Kidney (tissue), 14 donors: ENCODE measurements around the gene ABHD6. TPM values are rescaled to one million over a fixed set of nuclear protein-coding genes. Genes with fewer than 3 reads are reported as not detected.

Experiments
- DNase-seq, 5 donors: peaks; one replicate each; pipeline ENCODE4 v3.0.0-alpha.2; 2013 to 2020
- FAIRE-seq: peaks from 2 replicates; lab custom pipeline; 2012; peaks lifted over from hg19 to GRCh38; lab: Jason Lieb, UNC
- H3K27ac ChIP-seq, 2 donors: one replicate each; pipeline ENCODE4 v1.7.0; 2013; ENCODE audit warnings: low read depth in 2 of 2, low read length in 2 of 2, inconsistent platforms in 1 of 2
- H3K27me3 ChIP-seq: one replicate; pipeline ENCODE4 v1.7.1; 2013; ENCODE audit warnings: low read length, inconsistent platforms; ENCODE audit not compliant: control insufficient read depth, insufficient read depth
- H3K36me3 ChIP-seq, 3 donors: one replicate each; pipeline versions ENCODE4 v1.7.0 to v1.7.1; 2013; ENCODE audit warnings: low read length in 3 of 3, control low read depth in 1 of 3, inconsistent platforms in 1 of 3; ENCODE audit not compliant: insufficient read depth in 3 of 3, control insufficient read depth in 2 of 3
- H3K4me1 ChIP-seq, 3 donors: one replicate each; pipeline versions ENCODE4 v1.7.0 to v1.7.1; 2013; ENCODE audit warnings: low read length in 3 of 3, inconsistent platforms in 1 of 3, low read depth in 1 of 3; ENCODE audit not compliant: control insufficient read depth in 2 of 3, insufficient read depth in 2 of 3
- H3K4me3 ChIP-seq, 3 donors: one replicate each; pipeline versions ENCODE4 v1.7.0 to v1.8.1; 2013; ENCODE audit warnings: low read length in 3 of 3, control low read depth in 1 of 3, inconsistent platforms in 1 of 3
- H3K9ac ChIP-seq, 3 donors: one replicate each; pipeline versions ENCODE4 v1.7.0 to v1.7.1; 2013; ENCODE audit warnings: low read length in 3 of 3, control low read depth in 1 of 3, inconsistent platforms in 1 of 3
- H3K9me3 ChIP-seq, 3 donors: one replicate each; pipeline versions ENCODE4 v1.7.0 to v1.7.1; 2013; ENCODE audit warnings: low read length in 3 of 3, control low read depth in 1 of 3, inconsistent platforms in 1 of 3; ENCODE audit not compliant: control insufficient read depth in 2 of 3, insufficient read depth in 1 of 3
- intact Hi-C: fragments of 100-400 bp; cut with DNase I; formaldehyde crosslinking; loops from one replicate; pipeline ENCODE4 v1.11.1; 2022
- polyA plus RNA-seq: library from polyadenylated mRNA; stranded (reverse); fragments of 350-450 nt; fragmentation: Illumina TruSeq; extraction: RNeasy Lipid Tissue Mini Kit (QIAGEN cat#74804); gene quantifications from one replicate; pipeline ENCODE4 v1.2.3, GENCODE V29; 2014; ENCODE audit warnings: low read depth, low replicate concordance; ENCODE audit not compliant: insufficient read depth
- total RNA-seq: library from RNA; stranded (reverse); fragmentation: NEBNext Ultra II Directional; extraction: Animal tissue kit (Norgen Biotek cat#: 25700); gene quantifications from one replicate; pipeline ENCODE4 v1.2.1, GENCODE V29; 2021
- TF ChIP-seq, protein P1 (sequence below): IDR thresholded peaks from 3 replicates; pipeline ENCODE4 v1.5.1; 2012; ENCODE audit warnings: mild to moderate bottlenecking, moderate library complexity, borderline replicate concordance; ENCODE audit not compliant: insufficient read depth; ENCODE audit errors: extremely low read depth
- donor health status: control.
- donor health status: control.
- donor health status: control.
- donor health status: control.
- donor health status: control.
- donor health status: DM: yes; HTN: yes; CAD: no.
- donor health status: Normal renal cell carcinoma (clear cell type).

The ABHD6 gene
- total and polyA plus RNA-seq, 2 donors from 2014 or later = 10.2 to 21.4 TPM

DNA sequence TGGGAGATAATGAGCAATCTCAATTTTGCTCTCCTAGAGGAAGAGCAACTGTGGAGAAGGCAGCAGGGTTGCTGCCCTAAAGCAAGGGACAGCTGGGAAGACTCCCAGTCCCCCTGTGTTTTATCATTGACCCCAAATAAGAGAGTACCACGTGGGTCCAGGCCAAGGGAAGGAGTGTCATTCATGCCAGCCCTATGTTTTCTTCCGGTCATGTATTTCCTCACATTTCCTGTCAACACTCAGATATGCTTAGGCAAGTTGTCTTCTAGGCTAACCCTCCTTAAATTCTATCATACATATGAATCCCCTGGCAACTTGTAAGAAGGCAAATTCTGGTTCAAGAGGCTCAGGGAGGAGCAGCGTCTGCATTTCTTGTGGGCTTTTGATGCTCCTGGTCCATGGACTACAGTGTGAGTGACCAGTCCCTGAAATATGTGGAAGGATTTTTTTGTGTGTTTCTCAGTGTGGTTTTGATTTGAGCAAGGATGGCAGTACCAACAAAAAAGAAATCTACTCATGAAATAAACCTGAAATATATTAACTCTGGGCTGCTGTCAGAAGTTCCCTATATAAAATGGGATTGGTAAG is 36.5 kb downstream of the ABHD6 start:
- intact Hi-C loops = no loop called here
- Histone ChIP-seq H3K27me3 (no peaks in the 10 kb centered on the region), H3K27ac (no peak overlapping the region), H3K9me3 (no peaks in the 10 kb centered on the region), H3K9ac (no peak overlapping the region), H3K36me3 (peaks cover 0 to 14% (median 11%) of the 10 kb centered on the region in 3 donors), H3K4me1 (no peaks in the 10 kb centered on the region), H3K4me3 (no peak overlapping the region)
- TF ChIP-seq, protein P1, sequence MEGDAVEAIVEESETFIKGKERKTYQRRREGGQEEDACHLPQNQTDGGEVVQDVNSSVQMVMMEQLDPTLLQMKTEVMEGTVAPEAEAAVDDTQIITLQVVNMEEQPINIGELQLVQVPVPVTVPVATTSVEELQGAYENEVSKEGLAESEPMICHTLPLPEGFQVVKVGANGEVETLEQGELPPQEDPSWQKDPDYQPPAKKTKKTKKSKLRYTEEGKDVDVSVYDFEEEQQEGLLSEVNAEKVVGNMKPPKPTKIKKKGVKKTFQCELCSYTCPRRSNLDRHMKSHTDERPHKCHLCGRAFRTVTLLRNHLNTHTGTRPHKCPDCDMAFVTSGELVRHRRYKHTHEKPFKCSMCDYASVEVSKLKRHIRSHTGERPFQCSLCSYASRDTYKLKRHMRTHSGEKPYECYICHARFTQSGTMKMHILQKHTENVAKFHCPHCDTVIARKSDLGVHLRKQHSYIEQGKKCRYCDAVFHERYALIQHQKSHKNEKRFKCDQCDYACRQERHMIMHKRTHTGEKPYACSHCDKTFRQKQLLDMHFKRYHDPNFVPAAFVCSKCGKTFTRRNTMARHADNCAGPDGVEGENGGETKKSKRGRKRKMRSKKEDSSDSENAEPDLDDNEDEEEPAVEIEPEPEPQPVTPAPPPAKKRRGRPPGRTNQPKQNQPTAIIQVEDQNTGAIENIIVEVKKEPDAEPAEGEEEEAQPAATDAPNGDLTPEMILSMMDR = no peak
- DNase-seq = no peak
- FAIRE-seq = no peak

DNA sequence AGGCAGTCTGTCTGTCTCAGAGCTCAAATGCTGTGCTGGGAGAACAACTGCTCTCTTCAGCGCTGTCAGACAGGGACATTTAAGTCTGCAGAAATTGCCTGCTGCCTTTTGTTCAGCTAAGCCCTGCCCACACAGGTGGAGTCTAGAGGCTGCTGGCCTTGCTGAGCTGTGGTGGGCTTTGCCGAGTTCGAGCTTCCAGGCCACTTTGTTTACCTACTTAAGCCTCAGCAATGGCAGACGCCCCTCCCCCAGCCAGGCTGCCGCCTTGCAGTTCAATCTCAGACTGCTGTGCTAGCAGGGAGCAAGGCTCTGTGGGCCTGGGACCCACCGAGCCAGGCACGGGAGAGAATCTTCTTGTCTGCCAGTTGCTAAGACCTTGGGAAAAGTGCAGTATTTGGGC is 43.5 kb downstream of the ABHD6 start:
- no peak overlapping the region for H3K27ac ChIP-seq
- H3K4me3 ChIP-seq = no peak overlapping the region
- H3K27me3 ChIP-seq = no peaks in the 10 kb centered on the region
- FAIRE-seq (no peak), DNase-seq (peak in 1 of 5 donors; percentile 65)
- H3K4me1 ChIP-seq = no peaks in the 10 kb centered on the region
- H3K9ac ChIP-seq = no peak overlapping the region
- intact Hi-C loops = no loop called here
- TF ChIP-seq, protein P1 = no peak
- no peaks in the 10 kb centered on the region for H3K9me3 ChIP-seq
- H3K36me3 ChIP-seq = peaks cover 0 to 30% (median 13%) of the 10 kb centered on the region in 3 donors

DNA sequence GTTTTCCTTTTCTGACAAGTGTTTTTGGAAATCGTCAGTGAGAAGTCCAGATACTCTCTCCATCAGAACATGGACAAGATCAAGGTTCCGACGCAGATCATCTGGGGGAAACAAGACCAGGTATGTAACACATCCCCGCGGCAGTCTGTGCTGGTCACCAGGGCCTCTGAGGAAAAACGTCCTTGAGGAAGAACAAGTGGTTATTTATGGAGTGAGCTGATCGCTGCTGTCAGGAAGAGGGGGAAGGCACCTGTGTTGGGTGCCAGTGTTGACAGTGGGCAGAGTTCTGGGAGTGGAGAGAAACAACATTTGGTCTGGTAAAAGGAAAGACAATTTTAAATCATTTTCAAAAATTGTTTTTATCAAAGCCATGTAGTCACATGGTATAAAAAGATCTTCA is 47.7 kb downstream of the ABHD6 start:
- intact Hi-C loops = no loop called here
- FAIRE-seq (no peak), DNase-seq (no peak)
- Histone ChIP-seq H3K36me3 (peaks cover 0 to 40% (median 24%) of the 10 kb centered on the region in 3 donors), H3K27me3 (no peaks in the 10 kb centered on the region), H3K9ac (no peak overlapping the region), H3K9me3 (no peaks in the 10 kb centered on the region), H3K4me3 (no peak overlapping the region), H3K4me1 (no peaks in the 10 kb centered on the region), H3K27ac (no peak overlapping the region)
- TF ChIP-seq, protein P1 = no peak

DNA sequence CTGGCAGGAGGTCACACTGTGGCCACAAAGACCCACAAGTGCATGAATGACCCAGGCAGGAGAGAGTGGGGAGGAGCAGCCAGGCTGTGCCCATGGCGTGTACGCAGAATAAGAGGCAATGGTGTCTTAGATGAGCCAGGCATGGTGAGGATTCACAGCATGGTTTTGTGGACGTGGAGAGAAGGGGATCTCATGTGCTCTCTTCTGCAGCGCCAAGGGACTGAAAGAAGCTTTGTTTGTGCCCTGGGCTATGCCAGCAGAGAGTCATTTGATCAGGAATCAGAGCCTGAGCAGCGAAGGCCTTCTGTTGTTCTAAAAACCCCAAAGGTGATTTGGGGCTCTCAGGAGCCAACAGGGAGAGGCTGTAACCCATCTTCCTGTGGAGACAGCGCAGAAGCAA is 49.8 kb downstream of the ABHD6 start:
- Histone ChIP-seq H3K4me3 (no peak overlapping the region), H3K27ac (no peak overlapping the region)
- no peak for FAIRE-seq

More for the DNA sequence above, 49.8 kb downstream of the ABHD6 start:
- TF ChIP-seq, protein P1 = no peak
- Histone ChIP-seq H3K36me3 (peaks cover 0 to 29% (median 24%) of the 10 kb centered on the region in 3 donors), H3K9ac (no peak overlapping the region), H3K9me3 (no peaks in the 10 kb centered on the region), H3K4me1 (no peaks in the 10 kb centered on the region), H3K27me3 (no peaks in the 10 kb centered on the region)
- no peak for DNase-seq
- intact Hi-C loops = no loop called here
